ENCODE results near the gene ANKRD60. TPM values are rescaled to one million over a fixed set of nuclear protein-coding genes. Genes with fewer than 3 reads are reported as not detected.
A peak's percentile ranks its signal among the peaks of the same experiment; 100 is the strongest.

Gene ANKRD60
- total RNA-seq, 1 donor from 2014 or later = not detected

DNA sequence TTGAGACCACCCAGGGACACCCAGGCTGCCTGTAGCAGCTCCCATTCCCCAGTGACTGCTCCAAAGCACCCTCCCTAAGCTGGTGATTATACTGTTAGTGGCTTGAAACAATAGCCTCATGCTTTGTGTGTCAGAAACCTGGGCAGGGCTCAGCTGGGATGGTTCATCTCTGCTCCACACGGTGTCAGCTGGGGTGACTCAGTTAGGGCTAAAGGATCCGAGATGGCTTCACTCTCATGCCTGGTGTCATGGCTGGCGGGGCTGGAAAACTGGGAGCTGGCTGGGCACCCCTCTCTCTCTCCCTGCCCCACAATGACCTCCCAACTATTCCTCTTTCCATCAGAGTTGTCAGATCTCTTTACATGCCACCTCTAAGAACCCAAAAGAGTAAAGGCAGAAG is 44.4 kb downstream of the ANKRD60 start:
- TF ChIP-seq, protein P1, sequence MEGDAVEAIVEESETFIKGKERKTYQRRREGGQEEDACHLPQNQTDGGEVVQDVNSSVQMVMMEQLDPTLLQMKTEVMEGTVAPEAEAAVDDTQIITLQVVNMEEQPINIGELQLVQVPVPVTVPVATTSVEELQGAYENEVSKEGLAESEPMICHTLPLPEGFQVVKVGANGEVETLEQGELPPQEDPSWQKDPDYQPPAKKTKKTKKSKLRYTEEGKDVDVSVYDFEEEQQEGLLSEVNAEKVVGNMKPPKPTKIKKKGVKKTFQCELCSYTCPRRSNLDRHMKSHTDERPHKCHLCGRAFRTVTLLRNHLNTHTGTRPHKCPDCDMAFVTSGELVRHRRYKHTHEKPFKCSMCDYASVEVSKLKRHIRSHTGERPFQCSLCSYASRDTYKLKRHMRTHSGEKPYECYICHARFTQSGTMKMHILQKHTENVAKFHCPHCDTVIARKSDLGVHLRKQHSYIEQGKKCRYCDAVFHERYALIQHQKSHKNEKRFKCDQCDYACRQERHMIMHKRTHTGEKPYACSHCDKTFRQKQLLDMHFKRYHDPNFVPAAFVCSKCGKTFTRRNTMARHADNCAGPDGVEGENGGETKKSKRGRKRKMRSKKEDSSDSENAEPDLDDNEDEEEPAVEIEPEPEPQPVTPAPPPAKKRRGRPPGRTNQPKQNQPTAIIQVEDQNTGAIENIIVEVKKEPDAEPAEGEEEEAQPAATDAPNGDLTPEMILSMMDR (IDR thresholded peaks at IDR 0.05) = no peak
- no peak for DNase-seq (ENCODE audit: low spot score)
- Mint-ChIP-seq H3K27me3 (ENCODE audit: low read depth) (peaks cover 2% of the 10 kb centered on the region), H3K9me3 (ENCODE audit: low read depth) (peaks cover 8% of the 10 kb centered on the region), H3K4me3 (ENCODE audit: unreplicated experiment) (no peak overlapping the region), H3K27ac (ENCODE audit: unreplicated experiment) (no peak overlapping the region), H3K4me1 (ENCODE audit: low read depth) (peaks cover 4% of the 10 kb centered on the region), H3K36me3 (ENCODE audit: low read depth) (peaks cover 3% of the 10 kb centered on the region)

DNA sequence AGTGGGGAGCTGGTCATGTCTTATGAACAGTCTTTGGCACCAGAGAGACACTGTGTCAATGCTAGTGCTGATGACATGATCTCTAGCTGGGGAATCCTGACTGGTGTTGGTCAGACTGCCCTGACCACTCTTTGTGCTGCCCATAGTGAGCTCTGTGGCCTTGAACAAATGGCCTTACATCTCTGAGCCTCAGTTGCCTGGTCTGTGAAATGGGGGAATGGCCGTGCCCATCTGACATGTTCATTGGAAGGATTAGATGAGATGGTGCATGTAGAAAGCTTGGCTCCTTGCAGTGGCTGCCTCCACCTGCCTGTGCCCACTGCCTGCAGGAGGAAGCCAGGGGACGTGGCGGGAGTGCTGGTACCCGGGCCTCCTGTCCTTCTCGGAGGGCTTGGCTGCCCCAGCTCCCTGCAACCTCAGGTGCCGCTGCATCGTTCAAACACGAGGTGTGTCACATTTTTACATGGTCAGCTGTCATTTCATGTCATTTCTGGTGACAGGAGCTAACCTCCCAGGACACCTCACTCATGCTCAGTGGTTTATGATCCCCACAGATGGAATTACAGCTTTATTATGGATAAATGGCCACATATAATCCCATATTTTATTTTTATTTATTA is 45.8 kb downstream of the ANKRD60 start:
- Mint-ChIP-seq H3K4me1 (ENCODE audit: low read depth) (peaks cover 11% of the 10 kb centered on the region), H3K27me3 (ENCODE audit: low read depth) (no peaks in the 10 kb centered on the region), H3K9me3 (ENCODE audit: low read depth) (peaks cover 8% of the 10 kb centered on the region), H3K4me3 (ENCODE audit: unreplicated experiment) (no peak overlapping the region), H3K36me3 (ENCODE audit: low read depth) (peaks cover 3% of the 10 kb centered on the region), H3K27ac (ENCODE audit: unreplicated experiment) (no peak overlapping the region)
- TF ChIP-seq, protein P1 (IDR thresholded peaks at IDR 0.05) = no peak
- DNase-seq (ENCODE audit: low spot score) = no peak

DNA sequence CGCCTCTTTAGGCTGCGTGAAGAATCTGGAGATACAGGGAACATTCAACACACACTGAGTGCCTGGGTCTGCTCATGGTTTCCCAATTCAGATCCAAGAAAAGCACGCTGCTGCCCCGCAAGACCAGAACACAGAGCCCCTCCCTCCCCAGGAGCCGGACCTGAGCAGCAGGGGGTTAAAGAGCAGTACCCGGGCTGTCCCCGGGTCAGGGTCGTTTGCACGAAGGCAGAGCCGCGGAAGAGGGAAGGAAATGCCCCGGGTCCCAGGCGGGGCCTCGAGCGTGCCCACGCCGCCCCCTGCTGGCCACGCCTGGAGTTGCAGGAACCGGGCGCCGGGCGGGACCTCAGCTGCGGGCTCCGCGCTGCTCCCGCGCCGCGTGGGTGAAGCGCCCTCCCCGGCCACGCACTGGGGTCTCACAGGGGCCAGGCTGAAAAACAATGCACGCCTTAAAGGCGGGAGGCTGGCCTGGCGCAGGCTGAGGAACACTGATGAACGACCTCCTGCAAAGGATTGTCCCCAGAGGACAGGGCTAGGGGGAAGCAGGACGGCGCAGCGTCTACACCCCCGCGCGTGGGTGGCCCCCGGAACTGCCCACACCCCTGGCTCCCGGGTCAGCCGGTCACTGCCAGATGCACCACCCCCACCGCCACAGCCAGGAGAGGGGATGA is 48.9 kb downstream of the ANKRD60 start:
- H3K27me3 Mint-ChIP-seq (ENCODE audit: low read depth) = no peaks in the 10 kb centered on the region

DNA sequence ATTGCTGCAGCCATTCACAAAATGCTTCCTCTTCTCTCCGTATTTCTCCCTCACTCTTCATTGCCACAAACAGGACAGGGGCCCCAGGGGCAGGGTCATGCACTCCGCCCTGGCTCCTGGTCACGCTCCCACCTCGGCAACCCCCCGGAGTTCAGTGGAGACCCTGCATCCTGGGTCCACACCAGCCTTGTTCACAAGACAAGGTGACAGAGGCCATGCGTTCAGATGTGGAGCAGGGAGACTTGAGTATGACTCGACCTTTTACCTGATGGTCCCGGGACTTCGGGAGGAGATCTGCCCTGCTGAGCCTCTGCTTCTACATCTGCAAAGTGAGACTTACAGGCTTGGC is 49.4 kb downstream of the ANKRD60 start:
- Mint-ChIP-seq H3K27ac (ENCODE audit: unreplicated experiment) (no peak overlapping the region), H3K9me3 (ENCODE audit: low read depth) (no peaks in the 10 kb centered on the region), H3K36me3 (ENCODE audit: low read depth) (no peaks in the 10 kb centered on the region), H3K4me1 (ENCODE audit: low read depth) (peaks cover 27% of the 10 kb centered on the region), H3K4me3 (ENCODE audit: unreplicated experiment) (peak overlapping the region; percentile 71), H3K27me3 (ENCODE audit: low read depth) (no peaks in the 10 kb centered on the region)
- DNase-seq (ENCODE audit: low spot score) = no peak
- TF ChIP-seq, protein P1 (IDR thresholded peaks at IDR 0.05) = no peak

More for the DNA sequence above, 48.9 kb downstream of the ANKRD60 start:
- H3K36me3 Mint-ChIP-seq (ENCODE audit: low read depth) = peaks cover 2% of the 10 kb centered on the region
- DNase-seq (ENCODE audit: low spot score) = no peak
- TF ChIP-seq, protein P1 (IDR thresholded peaks at IDR 0.05) = peak; percentile 100
- no peak overlapping the region for H3K27ac Mint-ChIP-seq (ENCODE audit: unreplicated experiment)
- H3K9me3 Mint-ChIP-seq (ENCODE audit: low read depth) = peaks cover 5% of the 10 kb centered on the region
- H3K4me1 Mint-ChIP-seq (ENCODE audit: low read depth) = peaks cover 22% of the 10 kb centered on the region
- peak overlapping the region; percentile 71 for H3K4me3 Mint-ChIP-seq (ENCODE audit: unreplicated experiment)

DNA sequence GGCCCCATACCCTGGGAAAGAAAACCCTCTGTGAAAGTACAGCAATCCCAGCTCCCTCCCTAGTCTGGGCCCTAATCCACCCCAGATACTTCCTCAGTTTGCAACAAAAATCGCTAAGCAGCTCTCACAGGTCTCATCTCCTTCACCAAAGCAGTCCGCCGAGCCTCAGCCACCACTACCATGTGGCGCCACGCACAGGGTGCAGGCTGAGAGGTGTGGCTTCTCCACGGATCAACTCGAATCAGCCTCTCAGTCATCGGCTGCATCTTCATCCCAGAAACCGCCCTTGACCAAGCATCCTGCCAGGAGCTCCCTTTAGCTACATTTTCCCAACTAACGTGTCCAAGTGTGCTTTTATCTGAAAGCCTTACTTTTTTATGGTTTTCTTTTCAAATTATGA is 50.7 kb downstream of the ANKRD60 start:
- H3K27me3 Mint-ChIP-seq (ENCODE audit: low read depth) = no peaks in the 10 kb centered on the region
- peaks cover 30% of the 10 kb centered on the region for H3K4me1 Mint-ChIP-seq (ENCODE audit: low read depth)
- H3K36me3 Mint-ChIP-seq (ENCODE audit: low read depth) = no peaks in the 10 kb centered on the region
- no peak for DNase-seq (ENCODE audit: low spot score)
- TF ChIP-seq, protein P1 (IDR thresholded peaks at IDR 0.05) = no peak
- no peaks in the 10 kb centered on the region for H3K9me3 Mint-ChIP-seq (ENCODE audit: low read depth)
- H3K27ac Mint-ChIP-seq (ENCODE audit: unreplicated experiment) = no peak overlapping the region
- no peak overlapping the region for H3K4me3 Mint-ChIP-seq (ENCODE audit: unreplicated experiment)

Measured in chondrocyte (in vitro differentiated cells).